ENCODE data around the gene CXCR4.

Gene CXCR4

DNA sequence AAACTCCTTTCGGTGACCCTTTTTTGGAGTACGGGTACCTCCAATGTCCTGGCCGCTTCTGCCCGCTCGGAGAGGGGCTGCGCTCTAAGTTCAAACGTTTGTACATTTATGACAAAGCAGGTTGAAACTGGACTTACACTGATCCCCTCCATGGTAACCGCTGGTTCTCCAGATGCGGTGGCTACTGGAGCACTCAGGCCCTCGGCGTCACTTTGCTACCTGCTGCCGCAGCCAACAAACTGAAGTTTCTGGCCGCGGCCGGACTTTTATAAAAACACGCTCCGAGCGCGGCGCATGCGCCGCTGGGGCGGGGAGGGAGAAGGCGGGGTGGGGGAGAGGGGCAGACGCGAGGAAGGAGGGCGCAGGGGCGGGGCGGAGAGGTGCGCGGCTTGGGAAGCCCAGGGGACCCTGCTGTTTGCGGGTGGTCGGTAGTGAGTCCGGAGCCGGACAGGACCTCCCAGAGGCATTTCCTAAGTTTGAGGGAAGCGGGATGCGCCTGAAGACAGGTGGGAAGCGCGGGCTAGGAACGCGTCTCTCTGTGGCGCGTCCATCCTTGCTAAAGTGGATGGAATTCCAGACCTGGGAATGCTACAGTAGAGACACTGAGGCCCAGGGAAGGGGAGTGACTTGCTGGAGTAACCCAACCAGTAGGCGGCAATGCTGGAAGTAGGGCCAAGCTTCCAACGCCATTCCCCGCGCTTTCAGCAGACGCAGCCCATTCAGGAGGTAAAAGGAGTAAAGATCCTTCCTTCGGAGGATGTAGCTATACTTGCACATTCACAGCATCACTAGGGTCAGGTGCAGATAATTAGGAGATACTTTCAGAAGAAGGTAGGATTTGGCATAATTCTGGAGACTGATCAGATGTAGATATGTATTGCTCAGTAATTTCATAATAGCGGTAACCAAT is at the start of gene CXCR4:
Gene CXCR4 (minus strand): TSS at position 241 of the 910 bp plus-strand sequence. CDS start 89 bp downstream, at position 152.
- Histone ChIP-seq H3K27ac (peak within 1 kb of the TSS; percentile 19 to 63), H3K4me3 (peak within 1 kb of the TSS; percentile 69)
- no peak for DNase-seq (ENCODE audit: low spot score)
- TF ChIP-seq, protein P1, sequence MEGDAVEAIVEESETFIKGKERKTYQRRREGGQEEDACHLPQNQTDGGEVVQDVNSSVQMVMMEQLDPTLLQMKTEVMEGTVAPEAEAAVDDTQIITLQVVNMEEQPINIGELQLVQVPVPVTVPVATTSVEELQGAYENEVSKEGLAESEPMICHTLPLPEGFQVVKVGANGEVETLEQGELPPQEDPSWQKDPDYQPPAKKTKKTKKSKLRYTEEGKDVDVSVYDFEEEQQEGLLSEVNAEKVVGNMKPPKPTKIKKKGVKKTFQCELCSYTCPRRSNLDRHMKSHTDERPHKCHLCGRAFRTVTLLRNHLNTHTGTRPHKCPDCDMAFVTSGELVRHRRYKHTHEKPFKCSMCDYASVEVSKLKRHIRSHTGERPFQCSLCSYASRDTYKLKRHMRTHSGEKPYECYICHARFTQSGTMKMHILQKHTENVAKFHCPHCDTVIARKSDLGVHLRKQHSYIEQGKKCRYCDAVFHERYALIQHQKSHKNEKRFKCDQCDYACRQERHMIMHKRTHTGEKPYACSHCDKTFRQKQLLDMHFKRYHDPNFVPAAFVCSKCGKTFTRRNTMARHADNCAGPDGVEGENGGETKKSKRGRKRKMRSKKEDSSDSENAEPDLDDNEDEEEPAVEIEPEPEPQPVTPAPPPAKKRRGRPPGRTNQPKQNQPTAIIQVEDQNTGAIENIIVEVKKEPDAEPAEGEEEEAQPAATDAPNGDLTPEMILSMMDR (IDR thresholded peaks at IDR 0.05), result no peak

DNA sequence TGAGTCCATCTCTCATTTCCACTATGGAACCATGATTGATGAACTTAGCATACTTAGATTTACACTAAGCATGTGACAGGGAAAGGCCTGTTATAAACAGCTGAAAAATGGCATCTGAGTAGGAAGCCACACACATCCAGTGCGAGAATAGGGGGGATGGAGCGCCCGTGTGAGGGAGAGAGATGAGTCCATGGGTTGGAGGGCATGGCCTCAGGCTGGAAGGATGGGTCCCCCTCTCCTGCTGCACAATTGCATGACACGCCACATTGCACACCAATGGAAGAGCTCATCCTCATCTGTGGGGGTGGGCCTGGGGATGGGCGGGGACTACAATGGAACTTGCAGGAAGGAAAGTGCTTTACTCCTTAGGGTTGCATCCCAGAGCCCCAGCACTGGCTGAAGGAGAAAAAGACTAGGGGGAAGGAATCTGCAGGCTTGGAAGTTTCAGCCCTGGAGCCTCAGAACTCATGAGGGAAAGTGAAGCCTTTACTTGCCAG is 46.4 kb upstream of the CXCR4 start:
- TF ChIP-seq, protein P1 (IDR thresholded peaks at IDR 0.05), result no peak
- Histone ChIP-seq H3K4me3 (no peak overlapping the region), H3K27ac (no peak overlapping the region)
- DNase-seq (ENCODE audit: low spot score), result no peak

DNA sequence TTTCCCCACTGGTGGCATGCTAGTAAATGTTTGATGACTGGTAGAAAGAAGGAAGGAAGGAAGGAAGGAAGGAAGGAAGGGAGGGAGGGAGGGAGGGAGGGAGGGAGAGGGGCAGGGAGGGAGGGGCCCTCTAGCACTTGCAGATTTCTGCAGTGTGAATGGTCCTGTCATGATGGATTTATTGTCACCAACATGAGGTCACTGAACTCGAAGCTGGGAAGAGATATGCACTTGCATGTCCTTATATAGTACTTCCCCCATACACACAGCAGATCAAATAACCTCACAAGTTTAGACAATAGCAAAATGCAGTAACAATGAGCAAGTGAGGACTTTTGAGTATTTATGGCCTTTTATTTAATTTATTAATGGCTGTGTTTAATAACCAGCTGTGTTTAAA is 44.5 kb upstream of the CXCR4 start:
- H3K4me3 ChIP-seq, result no peak overlapping the region
- H3K27ac ChIP-seq, result no peak overlapping the region
- TF ChIP-seq, protein P1 (IDR thresholded peaks at IDR 0.05), result no peak
- DNase-seq (ENCODE audit: low spot score), result no peak

DNA sequence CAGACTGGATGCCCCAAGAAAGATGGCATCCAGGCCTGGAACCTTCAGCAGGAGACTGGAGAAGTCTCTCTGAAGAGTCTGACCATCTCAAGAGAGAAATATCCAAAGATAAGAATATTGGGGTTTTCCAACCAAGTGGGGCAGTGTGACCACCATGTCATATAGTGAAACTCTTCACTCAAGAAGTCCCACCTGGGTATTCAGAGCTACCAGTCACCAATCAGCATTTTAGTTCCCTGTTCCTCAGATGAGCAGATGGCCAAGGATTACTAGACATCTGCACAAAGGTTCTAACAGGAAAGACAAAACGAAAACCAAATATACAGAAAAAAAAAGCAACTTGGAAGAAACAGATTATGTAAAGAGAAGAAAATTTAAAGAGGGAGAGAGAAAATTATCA is 38.5 kb upstream of the CXCR4 start:
- Histone ChIP-seq H3K4me3 (no peak overlapping the region), H3K27ac (no peak overlapping the region)
- TF ChIP-seq, protein P1 (IDR thresholded peaks at IDR 0.05), result no peak
- no peak for DNase-seq (ENCODE audit: low spot score)

DNA sequence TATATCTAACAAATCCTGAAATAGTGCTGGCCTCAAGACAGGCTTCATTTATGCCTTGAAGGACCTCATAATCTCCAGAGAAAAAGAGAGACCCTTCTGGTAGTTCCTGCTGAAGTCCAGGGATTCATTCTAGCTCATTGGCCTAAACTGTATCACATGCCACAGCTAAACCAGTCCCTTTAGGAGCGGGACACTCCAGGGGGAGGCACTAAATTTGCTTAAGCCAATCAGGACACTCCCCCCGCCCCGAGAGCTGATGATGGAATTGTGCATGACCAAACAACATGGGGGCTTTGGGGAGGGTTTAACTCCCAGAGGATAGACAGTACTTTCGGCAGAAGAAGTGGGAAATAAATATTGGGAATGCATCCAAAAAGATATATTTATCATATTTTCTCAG is 36.4 kb upstream of the CXCR4 start:
- Histone ChIP-seq H3K27ac (no peak overlapping the region), H3K4me3 (no peak overlapping the region)
- TF ChIP-seq, protein P1 (IDR thresholded peaks at IDR 0.05), result no peak
- DNase-seq (ENCODE audit: low spot score), result no peak

DNA sequence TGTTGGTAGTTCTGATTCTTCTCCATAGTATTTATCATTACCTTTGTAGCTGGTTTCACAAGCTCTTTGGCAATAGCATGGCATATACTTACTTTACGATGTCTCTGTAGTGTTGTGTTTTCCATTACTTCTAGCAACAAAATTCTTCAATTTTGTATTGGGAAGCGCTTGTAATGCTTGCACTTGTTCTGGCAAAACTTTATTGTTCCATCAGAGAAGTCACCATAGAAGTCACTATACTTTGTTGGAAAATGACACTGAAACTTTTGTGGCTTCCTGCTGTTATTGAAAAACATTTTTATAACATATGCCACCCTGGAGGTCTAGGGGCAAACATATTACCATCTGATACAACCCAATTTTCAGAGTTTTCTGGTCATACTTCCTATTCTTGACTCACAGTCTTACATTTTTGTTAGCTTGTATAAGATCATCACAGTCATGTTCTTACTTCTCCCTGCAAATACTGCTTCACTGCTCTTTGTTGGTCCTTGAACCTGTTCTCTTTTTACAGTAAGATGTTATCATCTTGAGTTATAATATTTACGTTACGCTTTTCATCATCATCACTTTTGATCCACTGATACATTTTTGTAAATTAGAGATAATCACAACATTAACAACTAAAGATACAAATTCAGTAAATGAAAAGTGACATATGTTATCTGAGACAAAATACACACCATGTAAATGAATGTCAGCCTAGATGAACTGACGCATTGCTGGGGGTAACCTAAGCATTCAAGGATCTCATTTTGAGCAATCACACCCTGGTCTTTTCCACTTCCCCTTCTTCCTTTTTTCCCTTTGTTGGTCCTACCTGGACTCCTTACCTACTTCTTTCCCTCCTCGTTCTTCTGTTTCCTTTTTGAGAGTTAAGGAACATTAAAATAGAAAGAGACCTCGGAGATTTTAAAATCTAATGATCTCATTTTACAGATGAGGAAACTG is 33.3 kb upstream of the CXCR4 start:
- no peak overlapping the region for H3K27ac ChIP-seq
- TF ChIP-seq, protein P1 (IDR thresholded peaks at IDR 0.05), result no peak

More for the DNA sequence above, 33.3 kb upstream of the CXCR4 start:
- DNase-seq (ENCODE audit: low spot score), result no peak
- H3K4me3 ChIP-seq, result no peak overlapping the region

Measured in coronary artery (tissue), 2 donors.